Activated naive CD4-positive, alpha-beta T cell (primary cell): ENCODE data around the gene CYP2D6.

Experiments used
- DNase-seq, 4 experiments: peaks; one replicate each; lab custom pipeline; 2025; lab: John Stamatoyannopoulos, UW

Gene CYP2D6

DNA sequence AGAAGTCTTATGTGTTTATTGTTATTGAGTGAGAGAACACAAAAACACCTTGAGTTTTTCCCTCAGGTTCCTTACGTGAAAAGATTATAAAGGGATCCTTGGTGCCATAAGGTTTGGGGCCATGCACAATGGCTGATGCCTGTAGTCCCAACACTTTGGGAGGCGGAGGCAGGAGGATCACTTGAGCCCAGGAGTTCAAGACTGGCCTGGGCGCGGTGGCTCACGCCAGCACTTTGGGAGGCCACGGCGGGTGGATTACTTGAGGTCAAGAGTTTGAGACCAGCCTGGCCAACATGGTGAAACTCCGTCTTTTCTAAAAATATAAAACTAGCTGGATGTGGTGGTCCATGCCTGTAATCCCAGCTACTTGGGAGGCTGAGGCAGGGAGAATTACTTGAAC, 45.7 kb downstream of the CYP2D6 start:
- no peak for DNase-seq

DNA sequence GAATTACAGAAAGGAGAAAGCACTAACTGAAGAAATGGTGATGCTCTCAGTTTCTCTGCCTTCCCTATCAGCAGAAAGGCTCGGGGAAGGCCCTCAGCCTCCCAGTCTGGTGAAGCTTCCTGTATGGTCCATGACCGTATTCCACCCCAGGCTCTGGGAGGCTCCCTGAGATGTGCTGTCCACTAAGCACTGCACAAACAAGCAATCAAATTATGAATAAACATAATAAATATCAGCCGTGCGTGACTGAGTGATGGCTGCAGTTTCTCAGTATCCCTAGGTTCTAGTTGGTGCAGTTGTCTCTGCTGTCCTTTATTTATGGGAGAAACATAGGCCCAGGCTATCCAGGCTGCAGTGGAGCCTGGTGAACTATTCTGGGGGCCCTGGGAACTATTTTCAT, 47.5 kb downstream of the CYP2D6 start:
- no peak for DNase-seq

DNA sequence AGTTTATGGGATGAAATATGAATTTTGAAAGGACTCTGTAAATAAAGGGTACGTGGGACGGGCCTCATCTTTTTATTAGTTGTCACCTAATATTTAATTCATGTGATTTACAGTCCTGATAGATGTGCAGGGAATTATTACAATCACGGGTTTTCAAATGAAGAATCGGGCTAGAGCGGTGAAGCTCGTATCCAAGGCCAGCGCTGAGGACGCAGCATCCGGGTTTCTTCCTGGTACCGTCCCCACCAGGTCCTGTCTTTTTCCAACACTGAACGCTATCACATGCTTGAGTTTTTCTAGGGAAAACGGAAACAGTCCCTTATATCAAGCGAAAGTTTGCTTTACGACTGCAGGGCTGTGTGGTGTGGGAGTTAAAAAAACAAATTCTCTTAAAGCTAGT, 50.3 kb downstream of the CYP2D6 start:
- DNase-seq = no peak

DNA sequence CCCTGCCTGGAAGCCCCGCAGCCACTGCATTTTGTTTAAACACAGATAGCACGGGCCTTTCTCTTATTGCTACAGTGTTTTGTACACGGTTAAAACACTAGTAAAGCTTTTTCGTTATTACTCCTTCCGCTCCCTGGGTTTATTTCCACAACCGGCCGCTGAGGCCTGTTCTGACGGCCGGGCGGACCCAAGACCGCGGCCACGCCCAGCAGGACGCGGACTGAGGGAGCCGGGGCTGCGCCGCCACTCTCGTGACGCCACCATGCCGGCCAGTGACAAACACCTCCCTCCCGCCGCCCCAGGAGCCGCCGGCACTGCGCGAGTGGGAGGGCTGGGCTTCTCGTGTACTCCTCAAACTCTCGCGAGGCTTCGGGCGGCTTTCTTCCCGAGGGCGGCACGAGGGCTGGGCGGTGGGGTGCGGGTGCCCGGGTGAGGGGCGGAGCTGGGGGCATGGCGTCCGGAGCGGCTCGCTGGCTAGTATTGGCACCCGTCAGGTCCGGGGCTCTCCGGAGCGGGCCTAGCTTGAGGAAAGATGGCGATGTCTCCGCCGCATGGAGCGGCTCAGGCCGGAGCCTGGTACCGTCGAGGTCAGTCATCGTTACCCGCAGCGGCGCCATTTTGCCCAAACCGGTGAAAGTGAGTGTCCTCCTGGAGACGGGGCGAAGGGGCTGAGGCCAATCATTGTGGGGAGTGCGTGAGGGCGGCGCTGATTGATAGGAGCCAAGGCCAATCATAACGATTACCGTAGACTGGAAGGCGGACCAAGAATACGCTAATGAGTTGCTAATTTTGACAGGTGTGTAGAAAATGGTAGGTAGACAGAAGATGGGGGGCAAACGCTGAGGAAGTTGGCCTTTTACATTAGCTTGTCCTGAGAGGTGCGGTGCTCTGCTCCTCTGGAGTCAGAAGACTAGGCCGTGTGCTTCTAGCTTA, 51.0 kb downstream of the CYP2D6 start, which contains the start of gene SMDT1:
Gene SMDT1 (plus strand): TSS at position 382 of the 933 bp plus-strand sequence. CDS start 69 bp downstream, at position 451.
- DNase-seq = peak; percentile 96 to 97 (median 96)

DNA sequence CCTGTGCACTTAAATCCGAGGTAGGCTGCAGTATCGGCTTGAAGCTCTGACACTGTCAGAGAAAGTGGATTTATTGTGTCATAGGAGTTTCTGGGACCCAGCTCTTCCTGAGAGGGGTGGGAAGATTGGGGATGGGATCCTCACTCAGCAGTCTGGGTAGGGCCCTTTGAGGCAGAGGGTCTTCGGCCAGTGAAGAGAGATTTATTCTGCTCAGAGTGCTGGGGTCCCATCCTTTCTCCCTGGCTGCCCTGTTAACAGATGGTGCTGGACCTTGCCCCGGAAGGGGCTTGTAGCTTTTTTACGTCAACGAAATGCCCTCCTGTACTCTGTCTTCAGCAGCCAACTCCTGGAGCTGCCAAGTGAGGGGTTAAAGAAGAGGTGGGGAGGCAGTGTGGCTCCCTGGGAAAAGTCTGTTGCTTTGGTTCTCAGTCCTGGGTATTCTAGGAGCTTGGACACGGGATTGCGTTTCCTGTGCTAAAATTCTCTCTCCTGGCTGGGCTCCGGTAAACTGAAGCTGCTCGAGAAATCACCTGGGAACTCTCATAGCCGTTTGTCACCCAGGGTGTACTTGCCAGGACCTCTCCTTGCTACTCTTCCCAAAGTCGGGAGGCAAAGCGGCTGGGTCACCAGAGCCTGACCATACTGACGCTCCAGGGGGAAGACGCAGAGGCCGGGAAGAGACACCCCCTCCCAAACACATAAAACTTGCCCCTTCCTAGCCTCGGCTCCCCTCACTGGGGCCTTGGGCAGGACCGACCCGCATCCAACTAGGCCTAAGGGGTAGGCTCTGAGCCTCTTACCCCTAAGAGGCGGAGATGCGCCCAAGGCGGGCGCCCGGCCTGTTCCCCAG, 51.9 kb downstream of the CYP2D6 start:
- peak in 1 of 4 experiments; percentile 46 for DNase-seq

DNA sequence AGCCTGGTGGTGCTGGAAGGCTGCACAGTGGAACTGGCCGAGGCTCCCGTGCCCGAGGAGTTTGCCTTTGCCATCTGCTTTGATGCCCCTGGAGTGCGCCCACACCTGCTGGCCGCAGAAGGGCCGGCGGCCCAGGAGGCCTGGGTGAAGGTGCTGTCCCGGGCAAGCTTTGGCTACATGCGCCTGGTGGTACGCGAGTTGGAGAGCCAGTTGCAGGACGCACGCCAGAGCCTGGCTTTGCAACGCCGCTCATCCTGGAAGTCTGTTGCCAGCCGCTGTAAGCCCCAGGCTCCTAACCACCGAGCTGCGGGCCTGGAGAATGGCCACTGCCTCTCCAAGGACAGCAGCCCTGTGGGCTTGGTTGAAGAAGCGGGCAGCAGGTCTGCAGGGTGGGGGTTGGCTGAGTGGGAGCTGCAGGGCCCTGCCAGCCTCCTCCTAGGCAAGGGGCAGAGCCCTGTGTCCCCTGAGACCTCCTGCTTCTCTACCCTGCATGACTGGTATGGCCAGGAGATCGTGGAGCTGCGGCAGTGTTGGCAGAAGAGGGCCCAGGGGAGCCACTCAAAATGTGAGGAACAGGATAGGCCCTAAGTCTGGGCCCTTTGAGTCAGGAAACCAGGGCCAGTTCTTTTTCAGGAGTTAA, 53.0 kb downstream of the CYP2D6 start:
- DNase-seq = no peak

DNA sequence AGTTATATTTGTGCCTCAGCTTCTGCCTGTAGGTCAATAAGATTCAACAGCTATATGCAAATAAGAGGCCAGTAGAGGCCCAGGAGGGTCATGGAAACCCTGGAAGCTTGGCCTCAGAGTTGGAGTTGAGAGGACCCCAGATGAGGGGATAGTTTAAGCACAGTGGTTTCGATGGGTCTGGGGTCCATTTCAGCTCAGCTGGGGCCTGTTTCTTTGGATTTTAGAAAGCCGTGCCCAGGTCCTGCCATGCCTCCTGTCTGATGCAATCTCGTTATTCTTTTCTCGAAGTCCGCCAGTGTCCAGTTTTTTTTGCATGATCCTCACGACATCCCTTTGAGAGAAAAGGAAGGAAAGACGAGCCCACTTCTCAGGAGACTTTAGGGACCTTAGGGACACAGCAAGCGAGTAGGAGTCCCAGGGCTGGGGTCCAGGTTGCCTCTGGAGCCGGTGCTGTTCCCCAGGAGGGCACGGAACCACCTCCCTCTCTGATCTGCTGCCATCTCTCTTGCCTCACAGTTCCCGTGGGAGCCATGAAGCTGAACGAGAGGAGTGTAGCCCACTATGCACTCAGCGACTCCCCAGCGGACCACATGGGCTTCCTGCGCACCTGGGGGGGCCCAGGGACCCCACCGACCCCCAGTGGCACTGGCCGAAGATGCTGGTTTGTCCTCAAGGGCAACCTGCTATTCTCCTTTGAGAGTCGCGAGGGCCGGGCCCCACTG, 53.7 kb downstream of the CYP2D6 start:
- DNase-seq = no peak
